Measurements from ENCODE around the gene PRMT7. TPM values are rescaled to one million over a fixed set of nuclear protein-coding genes. Genes with fewer than 3 reads are reported as not detected.
"Not testable (repeated sequence)": the region's sequence is repeated elsewhere in the genome, so short reads cannot be mapped to it uniquely, and the experiment has no call there.

The PRMT7 gene
- polyA plus RNA-seq, 5 donors: 50.9 to 66.9 (median 53.9) TPM

DNA sequence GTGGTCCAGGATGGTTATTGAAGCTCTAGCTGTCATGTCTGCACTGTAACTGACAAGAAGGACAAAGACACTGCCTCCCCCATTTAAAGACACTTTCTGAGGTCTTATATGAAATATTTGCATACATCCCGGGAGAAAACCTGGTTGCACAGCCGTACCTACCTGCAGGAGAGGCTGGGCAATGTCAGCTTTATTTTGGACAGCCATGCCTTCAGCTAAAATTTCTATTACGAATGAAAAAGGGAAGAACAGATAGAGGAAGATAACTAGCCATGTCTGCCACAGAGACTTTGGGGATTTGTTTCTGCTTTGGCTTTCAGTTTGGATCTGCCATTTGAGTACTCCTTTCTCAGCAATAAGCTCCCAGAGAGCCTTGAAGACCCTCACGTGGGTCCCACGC is 27.5 kb upstream of the PRMT7 start:
- no peak for DNase-seq

DNA sequence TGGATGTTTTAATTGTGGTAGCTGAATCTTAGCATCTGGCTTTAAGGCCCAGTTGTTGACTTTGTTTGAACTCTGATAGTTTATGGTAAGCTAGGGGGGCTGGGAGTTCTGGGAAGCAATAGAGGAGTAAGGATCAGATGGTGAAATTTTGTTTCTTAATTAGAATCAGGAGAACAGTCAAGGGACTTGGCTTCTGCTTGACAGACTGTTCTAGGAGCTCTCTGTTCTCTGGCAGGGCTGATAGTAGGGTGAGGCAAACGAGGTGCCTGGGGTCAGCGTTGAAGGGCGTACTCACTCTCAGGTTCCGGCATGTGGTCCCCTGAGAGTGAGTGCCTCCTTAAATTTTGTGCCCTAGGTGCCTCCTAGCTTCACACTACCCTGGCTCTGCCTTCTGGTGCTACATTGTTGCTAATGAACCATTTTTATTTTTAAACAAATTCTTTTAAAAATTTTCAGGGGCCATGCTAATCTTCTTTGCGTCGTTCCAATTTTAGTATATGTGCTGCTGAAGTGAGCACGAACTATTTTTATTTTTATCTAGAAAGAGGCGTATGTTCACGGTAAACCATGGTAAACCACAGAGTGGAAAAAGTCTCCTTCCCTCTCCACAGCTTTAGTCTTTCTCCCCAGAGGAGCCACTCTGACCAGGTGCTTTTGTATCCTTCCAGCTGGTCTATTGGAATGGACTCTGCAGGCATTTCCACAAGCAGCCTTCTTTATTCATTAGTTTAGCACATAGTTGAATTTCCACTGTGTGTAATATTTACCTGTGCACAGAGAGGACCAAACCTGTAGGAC is 26.8 kb upstream of the PRMT7 start:
- DNase-seq: no peak

DNA sequence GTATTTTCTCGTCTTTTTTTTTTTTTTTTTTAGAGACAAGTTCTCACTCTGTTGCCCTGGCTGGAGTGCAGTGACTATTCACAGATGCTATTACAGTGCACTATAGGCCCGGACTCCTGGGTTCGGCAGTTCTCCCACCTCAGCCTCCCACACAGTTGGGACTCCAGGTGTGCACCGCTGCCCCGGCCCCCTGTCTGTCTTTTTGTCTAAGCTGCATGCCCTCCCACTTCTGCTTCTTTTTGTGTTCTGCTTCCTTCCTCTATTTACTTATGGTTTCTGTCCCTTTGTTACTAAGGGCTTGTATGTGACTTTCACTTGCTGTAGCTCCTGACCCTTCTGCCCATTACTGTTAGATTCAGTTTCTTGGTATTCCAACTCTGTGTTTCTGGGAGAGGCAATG is 26.0 kb upstream of the PRMT7 start:
- no peak for DNase-seq

DNA sequence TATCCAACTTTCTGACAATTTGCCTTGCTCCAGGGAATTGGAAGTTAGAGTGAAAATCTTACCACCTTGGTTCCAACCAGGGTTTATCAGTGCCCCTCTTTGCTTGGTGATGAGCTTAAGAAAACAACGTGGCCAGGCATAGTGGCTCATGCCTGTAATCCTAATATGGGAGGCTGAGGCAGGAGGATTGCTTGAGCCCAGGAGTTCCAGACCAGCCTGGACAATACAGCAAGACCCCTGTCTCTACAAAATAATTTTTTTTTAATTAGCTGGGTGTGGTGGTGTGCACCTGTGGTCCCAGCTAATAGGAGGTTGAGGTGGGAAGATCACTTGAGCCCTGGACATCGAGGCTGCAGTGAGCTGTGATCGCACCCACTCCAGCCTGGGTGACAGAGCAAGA is 25.1 kb upstream of the PRMT7 start:
- no peak for DNase-seq

DNA sequence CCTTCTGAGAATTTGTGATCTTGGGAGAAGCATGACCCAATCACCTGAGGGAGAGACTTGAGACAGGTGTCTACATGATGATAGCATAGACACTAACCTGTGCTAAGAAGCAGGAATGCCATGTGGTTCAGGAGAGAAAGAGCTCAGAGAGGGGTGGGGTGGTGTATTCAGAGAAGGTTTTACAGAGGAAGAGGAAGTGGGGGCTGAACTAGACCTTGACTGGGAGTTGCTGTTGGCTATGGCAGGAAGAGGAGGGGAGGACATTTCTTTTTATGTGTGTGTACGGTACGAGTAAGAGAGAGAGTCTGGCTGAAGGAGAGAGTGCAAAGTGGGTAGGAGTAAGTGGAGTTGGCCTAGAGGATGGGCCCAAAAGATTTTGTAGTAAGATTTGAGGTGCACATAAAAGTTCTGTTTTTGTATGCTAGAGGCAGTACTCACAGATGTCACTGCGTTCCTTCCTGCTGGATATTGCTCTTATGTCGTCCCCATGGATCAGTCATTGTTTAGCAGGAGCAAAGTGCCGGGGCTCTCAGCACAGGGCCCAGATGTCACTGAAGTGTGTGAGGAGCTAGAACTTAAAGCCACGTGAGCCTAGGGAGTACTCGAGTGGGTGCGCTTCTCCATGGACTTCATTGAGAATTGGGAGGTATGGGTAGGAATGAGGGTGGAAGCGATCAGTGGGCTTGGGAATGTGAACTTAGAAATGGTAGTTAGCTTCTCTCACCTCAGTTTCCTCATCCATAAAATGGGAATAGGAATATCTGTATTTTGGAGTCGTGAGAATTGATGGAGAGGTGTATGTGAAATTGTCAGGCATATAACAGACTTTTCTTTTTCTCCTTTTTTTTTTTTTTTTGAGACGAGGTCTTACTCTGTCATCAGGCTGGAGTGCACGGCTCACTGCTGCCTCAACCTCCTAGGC is 24.4 kb upstream of the PRMT7 start:
- no peak for DNase-seq

DNA sequence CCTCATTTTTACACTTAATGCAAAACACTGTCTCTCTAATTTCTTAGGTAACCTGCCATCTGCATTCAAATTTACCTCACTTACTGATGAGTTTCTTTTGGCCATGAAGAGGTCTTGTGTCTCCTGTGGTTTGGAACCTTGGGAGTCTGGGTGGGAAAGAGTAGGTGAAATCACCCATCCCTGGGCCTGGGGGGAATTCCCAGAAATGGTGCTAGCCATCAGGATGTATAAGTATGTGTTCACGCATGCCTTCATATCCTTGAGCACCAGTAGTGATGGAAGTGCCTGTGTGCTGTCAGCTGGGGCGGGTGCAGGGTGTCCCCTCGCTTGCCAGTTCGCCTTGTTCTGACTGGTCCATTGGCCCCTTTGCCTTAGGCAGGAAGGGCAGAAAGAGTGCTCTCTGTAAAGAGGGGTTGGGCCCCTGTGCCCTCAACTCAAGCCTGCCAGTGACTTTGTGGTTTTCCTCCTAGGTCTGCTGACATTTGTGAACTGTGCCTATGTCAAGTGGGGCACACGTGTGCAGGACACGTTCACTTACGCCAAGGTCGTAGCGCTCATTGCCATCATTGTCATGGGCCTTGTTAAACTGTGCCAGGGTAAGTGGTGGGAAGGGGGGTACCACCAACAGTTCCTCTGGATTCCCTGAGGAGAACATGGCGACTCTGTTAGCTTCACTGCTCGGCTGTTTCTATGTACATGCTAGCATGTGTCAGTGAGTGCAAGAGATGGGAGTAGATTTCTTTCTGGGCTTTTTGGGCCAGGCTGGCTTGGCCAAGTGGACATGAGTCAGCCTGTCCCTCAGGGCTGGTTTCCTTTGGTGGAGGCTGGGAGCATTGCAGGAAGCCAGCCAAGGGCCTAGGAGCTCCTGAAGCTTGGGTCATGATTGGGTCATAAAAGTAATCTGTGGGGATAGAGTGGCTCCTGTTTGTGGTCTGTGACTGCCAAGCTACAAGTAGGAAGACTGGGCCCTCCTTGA is 23.3 kb upstream of the PRMT7 start:
- DNase-seq: no peak

DNA sequence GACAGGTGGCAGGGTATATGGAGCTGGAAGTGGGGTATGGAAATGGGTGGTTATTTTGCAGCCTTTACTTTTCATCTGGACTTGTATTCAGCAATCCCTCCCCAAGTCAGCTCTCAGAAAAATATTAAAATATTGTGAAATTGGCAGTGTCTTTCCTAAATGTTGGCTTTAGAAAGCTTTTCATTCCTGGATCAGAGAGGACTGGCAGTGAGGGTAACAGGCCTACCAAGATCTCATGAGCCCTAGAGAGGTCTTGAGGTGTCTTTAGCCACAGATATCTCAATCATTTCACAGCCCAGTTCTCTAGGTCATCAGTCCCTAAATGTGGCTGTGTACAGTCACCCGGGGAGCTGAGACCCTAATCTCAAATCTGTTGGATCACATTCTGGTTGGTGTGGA is 22.6 kb upstream of the PRMT7 start:
- no peak for DNase-seq

DNA sequence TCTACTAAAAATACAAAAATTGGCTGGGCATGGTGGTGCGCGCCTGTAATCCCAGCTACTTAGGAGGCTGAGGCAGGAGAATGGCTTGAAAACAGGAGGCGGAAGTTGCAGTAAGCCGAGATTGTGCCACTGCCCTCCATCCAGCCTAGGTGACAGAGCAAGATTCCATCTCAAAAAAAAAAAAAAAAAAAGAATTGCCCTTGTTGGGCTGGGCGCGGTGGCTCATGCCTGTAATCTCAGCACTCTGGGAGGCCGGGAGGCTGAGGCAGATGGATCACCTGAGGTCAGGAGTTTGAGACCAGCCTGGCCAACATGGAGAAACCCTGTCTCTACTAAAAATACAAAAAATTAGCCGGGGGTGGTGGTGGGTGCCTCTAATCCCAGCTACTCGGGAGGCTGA is 22.0 kb upstream of the PRMT7 start:
- not testable (repeated sequence) for DNase-seq

DNA sequence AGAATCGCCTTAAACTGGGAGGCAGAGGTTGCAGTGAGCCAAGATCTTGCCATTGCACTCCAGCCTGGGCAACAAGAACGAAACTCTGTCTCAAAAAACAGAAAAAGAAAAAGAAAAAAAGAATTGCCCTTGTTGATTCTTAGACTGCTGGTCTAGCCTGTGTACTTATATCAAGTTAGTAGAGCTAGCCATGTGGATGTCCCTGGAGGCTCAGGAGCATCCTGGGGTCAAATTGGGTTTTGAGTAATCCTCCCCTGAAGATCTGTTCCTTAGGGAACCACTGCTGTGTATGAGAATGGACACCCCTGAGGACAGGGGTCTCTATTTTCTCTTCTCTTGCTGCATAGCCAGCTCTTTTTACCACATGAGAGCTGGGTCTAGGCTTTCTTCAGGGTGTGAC is 21.6 kb upstream of the PRMT7 start:
- DNase-seq: no peak

DNA sequence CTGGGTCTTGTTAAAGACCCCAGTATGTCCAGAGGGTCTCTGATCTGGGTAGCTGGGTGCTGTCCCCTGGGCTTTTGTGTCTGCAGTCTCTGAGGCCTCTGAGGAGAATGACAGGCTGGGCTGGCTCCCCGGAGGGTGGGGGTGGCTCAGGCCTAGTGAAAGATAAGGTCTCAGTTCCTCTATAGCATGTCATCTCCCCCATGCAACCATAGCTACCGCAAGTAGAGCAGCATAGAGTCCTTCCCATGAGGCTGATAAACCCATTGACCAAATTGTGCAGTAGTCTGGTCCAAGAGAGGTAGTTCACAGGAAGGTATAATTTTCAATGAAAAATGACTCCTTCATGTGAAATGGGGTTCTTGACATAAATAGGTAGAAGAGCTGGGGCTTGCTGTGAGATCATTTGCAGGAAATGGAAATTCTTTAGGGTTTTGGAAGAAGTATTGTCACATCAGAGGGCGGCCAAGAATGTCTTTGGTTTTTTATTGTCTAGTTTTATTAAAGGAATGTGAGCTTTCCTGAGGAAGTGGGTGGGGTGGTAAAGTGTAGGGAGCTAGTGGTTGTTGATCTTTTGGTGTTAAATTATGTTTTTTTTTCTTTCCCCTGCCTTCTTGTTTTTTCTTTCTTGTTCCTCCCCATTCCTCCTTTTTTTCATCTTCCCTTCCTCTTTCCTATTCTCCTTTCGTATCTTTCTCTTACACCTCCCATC is 21.0 kb upstream of the PRMT7 start:
- no peak for DNase-seq

DNA sequence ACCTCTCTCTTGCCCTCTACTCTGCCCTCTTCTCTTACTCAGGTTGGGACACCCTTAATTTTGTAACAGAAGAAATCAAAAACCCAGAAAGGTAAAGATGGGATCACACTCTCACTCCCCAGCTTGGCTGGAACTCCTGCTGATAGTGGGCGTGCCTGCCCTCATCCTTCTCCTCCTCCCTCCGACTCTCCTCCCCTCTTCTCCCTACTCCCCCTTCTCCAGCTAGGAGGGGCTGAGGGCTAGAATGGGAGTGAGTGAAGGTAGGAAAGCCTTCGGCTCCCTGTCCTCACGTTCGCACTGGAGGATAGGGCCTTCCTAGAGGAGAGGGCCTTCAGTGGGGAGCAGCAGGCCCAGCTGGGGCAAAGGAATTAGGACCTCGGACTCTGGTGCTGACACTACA is 20.4 kb upstream of the PRMT7 start:
- no peak for DNase-seq

DNA sequence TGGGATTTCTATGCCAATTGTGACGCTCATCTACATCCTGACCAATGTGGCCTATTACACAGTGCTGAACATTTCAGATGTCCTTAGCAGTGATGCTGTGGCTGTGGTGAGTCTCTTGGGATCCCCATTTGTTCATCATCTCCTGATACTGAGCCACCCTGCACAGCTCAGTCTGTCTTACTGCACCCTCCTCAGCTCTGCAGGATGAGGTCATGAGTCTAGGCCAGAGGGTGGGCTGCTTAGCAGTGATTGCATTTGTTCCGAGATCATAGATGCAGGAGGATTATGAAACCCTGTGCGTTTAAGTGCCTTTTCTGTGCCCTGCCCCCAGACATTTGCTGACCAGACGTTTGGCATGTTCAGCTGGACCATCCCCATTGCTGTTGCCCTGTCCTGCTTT is 19.6 kb upstream of the PRMT7 start:
- DNase-seq: no peak

DNA sequence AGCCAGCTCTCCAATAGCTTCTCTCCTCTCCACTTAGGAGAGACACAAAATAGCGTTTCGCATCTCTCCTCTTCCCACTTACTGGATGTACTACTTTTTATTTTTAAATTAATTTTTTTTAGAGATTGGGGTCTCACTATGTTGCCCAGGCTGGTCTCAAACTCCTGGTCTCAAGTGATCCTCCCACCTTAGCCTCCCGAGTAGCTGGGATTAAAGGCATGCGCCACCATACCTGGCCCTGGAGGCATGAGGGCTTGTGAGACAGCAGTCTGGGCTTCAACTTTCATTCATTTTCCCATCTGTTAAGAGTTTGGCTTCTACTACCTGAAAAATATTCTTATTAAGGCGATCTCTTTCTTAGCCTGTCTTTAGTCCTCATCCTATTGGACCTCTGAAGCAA is 18.4 kb upstream of the PRMT7 start:
- no peak for DNase-seq

DNA sequence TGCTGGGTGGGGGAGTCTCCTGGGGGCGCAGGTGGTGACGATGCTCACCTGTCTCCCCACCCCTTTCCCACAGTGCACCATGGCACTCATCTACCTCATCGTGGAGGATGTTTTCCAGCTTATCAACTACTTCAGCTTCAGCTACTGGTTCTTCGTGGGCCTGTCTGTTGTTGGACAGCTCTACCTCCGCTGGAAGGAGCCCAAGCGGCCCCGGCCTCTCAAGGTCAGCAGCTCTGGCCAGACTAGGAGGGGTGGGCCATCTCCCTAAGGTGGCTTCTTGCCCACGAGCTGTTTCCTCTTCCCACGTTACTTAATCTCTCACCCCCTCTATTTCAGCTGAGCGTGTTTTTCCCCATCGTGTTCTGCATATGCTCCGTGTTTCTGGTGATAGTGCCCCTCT is 14.5 kb upstream of the PRMT7 start:
- DNase-seq: no peak

DNA sequence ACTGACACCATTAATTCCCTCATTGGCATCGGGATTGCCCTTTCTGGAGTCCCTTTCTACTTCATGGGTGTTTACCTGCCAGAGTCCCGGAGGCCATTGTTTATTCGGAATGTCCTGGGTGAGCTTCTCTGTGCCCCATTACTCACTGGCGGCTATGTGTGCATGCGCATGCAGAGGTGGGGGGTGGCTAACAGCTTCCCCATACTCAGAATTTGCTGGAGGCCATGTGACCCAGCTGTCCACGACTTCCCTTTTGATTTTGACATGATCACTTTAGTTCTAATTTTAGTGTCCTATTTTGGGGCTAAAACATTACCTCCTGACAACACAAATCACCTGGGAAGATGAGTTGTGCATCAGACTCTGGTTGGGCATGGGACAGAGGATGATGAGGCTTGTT is 14.1 kb upstream of the PRMT7 start:
- no peak for DNase-seq

DNA sequence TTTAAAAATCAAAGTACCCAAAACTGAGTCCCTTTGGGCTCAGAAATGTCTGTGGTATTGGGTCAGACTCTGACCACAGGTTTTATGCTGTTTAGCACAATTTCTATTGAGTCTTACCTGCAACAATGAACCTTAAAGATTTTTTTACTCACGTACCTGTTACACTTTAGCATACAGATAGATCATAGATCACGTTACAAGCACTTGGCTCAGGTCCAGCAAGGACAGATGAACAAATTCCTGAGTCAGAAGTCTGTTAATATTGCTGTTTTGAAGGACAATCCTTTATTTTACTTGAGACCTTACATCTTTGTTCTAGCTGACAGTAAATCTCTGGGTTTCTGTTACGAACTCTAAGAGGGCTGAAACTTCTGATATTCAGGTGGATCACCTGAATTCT is 12.9 kb upstream of the PRMT7 start:
- DNase-seq: no peak

DNA sequence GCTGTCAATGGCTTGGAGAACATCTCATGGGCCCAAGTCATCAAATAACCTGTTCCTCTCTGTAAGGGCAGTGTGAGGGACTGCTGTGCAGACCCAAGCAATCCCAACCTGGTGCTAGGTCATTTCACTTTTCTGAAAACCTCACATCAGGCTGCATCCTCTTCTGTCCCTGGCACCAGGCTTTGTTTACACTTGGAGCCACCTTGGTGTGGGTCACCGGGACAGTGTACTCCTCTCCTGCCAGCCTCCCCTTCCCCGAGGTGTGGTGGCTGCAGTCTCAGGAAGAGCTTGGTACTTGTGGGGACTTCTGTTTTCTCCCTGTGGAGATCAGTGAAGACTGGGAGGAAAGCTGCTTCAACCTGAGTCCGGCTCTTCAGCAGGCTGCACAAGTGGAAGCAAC is 12.5 kb upstream of the PRMT7 start:
- no peak for DNase-seq

DNA sequence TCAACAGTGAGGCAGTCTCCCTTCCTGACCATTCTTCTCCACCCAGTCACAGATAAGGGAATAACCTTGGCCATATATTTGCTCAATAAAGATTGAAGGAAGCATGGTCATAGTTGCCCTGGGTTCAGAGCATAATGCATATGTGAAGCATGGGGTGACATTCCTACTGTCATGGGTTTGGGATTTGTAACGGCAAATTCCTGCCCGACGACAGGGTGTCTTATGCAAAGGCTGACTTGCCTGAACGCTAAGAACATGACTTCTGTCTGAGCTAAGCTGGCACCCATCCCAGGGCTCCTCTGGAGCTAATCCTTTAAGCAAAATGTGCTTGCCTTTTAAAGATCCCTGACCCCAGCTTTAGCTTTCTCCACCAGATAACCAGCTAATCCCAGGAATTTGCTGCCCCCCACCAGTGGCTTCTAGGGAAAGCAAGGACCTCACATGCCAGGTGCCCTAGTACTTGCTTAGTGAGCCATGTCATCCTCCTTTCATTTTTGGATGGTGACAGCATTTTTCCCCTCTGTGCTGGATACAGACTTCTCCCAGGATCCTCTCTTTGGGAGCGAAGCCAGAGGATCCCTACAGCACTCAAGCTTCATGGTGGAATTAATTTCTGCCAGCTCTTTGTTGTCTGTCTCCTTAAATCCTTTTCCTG is 11.8 kb upstream of the PRMT7 start:
- no peak for DNase-seq

DNA sequence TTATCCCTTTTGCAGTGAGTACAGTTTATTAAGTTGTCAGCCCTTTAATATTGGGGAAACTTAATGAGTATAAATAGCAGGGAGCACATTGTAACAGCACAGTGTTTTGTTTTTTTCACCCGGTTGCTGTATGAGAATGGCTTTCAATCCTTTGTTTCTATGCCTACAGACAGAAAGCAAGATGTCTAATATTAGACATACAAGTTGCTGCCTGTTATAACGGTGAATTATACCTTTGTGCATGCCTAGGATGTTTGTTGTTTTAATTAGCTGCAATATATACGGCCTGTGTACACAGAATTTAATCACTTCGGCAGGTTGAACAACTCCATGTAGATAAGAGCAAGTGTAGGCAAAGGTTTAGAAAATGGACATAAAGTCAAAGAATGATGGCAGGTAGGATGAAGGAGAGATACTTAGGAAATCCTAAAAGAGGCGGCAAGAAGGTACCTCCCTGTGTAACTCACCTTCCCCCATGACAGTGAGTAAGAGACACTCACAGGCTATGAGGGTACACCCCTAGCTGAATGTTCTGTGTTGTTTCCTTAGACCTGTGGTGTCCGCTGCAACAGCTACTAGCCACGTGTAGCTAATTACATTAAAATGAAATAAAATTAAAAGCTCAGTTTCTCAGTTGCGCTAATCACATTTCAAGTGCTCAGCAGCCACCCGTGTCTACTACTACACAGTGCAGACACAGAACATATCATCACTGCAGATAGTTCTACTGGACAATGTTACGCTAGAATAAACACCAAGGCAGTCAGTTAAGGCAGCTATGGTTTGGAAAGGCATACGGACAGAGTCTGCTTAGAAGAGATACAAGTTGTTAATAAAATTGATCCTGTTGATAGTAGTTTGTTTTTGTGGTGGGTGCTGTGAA is 11.0 kb upstream of the PRMT7 start:
- DNase-seq: no peak
